ENCODE results near the gene TRAF3IP3.
A peak's percentile ranks its signal among the peaks of the same experiment; 100 is the strongest.

DNA sequence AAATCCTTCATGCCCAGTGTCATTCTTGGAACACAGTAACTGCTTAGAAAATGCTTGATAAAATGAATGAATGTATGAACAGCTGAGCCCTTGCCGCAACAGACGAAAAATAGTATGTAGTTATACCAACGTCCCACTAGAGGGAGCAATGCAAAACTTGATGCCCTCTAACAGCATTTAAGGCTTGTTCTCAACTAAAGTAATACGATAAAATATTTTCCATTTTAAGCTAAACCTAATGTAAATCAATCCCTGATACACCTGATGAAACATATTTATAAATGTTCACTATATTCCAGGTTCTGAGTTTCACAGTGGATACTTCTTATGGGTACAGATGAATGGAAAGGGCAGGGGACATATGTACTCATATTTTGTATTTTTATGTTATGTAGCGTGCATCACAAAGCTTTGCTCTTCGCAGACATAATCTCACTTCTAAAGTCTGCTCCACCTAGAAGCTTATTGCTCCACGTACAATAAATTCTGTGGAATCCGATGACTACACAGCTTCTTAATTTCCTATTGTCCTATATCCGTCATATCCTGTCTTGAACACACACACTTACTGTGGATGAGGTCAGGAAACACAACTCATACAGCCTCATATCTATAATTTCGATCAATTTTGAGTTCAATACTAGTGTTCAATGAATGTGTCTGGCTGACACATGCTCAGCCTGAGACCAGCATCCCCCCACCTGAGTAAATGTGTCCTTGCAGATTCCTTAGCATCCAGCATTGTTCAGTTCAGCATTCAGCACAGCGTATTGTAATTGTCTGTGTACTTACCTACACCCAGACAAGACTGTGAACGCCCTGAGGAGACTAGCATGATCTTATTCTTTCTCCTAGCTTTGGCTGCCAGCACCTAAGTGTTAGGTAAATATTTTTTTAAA lies 67.5 kb downstream of the TRAF3IP3 start:
- TF ChIP-seq POLR2A (IDR thresholded peaks at IDR 0.05), result no peak
- TF ChIP-seq, protein P1, sequence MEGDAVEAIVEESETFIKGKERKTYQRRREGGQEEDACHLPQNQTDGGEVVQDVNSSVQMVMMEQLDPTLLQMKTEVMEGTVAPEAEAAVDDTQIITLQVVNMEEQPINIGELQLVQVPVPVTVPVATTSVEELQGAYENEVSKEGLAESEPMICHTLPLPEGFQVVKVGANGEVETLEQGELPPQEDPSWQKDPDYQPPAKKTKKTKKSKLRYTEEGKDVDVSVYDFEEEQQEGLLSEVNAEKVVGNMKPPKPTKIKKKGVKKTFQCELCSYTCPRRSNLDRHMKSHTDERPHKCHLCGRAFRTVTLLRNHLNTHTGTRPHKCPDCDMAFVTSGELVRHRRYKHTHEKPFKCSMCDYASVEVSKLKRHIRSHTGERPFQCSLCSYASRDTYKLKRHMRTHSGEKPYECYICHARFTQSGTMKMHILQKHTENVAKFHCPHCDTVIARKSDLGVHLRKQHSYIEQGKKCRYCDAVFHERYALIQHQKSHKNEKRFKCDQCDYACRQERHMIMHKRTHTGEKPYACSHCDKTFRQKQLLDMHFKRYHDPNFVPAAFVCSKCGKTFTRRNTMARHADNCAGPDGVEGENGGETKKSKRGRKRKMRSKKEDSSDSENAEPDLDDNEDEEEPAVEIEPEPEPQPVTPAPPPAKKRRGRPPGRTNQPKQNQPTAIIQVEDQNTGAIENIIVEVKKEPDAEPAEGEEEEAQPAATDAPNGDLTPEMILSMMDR (IDR thresholded peaks at IDR 0.05), result peak; percentile 60 to 79 (median 74)

All from right lobe of liver (tissue), 4 donors.